Ovary (tissue), 3 donors: ENCODE measurements around the gene TCERG1L.

ENCODE experiments used
- POLR2A ChIP-seq: fragments of 450-650 bp; IDR thresholded peaks from one replicate; pipeline ENCODE4 v1.6.1; 2017; ENCODE audit warnings: antibody characterized with exemption, mild to moderate bottlenecking, moderate library complexity
- TF ChIP-seq, protein P1 (sequence below), 3 donors: fragments of 450-650 bp in 2 of 3; fragments of 200-600 bp in 1 of 3; IDR thresholded peaks; one replicate each; pipeline versions ENCODE4 v1.5.1 to v1.8.0; 2016 to 2022; ENCODE audit warnings: antibody characterized with exemption in 3 of 3, mild to moderate bottlenecking in 1 of 3
- donor health status: DM: no; HTN: no; CAD: no.

DNA sequence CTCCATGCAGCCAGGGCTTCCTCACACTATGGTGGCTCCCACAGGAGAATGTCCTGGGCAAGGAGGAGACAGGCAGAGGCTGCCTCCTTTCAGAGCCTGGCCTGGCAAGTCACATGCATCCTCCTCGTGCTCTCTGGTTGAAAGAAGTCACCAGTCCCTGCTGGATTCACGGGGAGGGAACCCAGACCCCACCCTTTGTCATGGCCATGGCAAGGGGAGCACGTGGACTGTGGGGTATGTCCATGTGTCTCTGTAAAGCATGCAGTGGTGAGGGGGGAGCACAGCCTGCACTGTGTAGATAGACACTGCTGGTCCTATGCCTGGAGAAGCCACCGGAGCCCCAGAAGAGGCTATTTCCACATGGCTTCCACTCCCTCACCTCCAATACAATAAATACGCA is 225.0 kb downstream of the TCERG1L start:
- TF ChIP-seq POLR2A, result no peak
- TF ChIP-seq, protein P1, sequence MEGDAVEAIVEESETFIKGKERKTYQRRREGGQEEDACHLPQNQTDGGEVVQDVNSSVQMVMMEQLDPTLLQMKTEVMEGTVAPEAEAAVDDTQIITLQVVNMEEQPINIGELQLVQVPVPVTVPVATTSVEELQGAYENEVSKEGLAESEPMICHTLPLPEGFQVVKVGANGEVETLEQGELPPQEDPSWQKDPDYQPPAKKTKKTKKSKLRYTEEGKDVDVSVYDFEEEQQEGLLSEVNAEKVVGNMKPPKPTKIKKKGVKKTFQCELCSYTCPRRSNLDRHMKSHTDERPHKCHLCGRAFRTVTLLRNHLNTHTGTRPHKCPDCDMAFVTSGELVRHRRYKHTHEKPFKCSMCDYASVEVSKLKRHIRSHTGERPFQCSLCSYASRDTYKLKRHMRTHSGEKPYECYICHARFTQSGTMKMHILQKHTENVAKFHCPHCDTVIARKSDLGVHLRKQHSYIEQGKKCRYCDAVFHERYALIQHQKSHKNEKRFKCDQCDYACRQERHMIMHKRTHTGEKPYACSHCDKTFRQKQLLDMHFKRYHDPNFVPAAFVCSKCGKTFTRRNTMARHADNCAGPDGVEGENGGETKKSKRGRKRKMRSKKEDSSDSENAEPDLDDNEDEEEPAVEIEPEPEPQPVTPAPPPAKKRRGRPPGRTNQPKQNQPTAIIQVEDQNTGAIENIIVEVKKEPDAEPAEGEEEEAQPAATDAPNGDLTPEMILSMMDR (IDR thresholded peaks at IDR 0.05), result no peak
